GM18519 (cell line): ENCODE data around the gene SDC1.

Source experiments
- ATAC-seq: cut with Tn5 transposase; IDR thresholded peaks from one replicate; pipeline ENCODE4 v1.9.1; 2021; ENCODE audit warnings: mild to moderate bottlenecking, moderate library complexity; ENCODE audit not compliant: unreplicated experiment, low FRiP score

SDC1 gene

DNA sequence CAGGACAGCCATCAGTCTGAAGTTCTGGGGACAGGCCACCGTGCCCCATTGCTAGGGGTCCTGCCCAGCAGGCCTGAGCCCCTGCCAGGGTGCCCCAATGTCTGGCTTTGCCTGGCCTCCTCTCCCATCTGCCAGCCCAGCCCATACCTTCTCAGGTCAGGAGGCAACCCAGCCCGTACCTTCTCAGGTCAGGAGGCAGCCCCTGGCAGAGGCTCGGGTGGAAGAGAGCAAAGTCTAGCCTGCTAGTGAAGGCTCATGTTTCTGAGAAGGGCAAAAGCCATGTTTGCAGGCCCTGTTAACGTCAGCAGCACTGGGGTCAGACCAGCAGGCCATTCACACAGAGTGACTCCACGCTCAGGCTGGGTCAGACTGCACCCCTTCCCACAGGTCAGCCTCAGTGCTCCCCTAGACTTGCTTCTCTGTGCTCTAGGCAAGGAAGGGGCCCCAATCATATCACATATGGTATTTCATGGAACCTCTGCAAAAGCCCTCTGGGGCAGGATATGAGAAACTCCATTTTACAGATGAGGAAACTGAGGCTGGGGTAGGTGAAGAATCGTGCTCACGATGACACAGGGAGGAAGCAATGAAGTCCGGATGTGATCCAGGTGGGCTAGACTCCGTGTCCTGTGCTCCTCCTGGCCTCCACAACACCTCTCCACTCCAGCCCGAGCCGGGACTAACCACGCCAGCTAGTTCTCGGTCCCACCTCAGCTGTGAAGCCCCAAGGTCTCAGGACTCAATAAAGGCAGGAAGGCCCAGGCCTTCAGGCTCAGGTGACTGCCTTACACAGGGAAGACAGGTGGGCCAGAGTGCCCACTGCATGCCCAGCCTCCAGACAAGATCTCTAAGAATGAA is 9.5 kb downstream of the SDC1 start:
- ATAC-seq, result no peak

DNA sequence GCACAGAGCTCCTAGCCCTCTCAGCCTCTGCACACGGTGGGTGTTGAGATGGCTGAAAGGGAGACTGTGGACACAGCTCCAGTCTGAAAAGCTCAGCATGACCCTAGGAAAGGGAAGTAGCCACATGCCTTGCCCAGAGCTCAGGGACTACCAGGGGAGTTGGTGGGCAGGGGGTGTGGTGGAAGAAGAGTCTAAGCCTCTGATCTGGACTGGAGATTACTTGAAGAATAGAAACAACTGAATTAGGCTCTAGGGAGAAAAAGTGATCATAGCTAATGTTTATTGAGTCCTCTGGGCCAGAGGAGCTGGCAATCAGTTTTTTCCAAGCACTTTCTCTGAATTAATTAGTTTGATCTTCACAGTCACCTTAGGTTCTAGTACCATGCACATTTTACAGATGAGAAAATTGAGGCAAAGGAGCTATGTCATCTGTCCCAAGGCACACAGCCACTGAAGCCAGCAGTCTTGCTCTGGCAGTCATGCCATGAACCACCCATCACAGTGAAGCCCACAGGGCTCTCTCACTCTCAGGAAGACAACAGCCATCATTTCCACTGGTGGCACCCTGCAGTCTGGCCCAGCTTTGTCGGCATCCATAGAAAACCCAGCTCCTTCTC is 10.3 kb downstream of the SDC1 start:
- no peak for ATAC-seq

DNA sequence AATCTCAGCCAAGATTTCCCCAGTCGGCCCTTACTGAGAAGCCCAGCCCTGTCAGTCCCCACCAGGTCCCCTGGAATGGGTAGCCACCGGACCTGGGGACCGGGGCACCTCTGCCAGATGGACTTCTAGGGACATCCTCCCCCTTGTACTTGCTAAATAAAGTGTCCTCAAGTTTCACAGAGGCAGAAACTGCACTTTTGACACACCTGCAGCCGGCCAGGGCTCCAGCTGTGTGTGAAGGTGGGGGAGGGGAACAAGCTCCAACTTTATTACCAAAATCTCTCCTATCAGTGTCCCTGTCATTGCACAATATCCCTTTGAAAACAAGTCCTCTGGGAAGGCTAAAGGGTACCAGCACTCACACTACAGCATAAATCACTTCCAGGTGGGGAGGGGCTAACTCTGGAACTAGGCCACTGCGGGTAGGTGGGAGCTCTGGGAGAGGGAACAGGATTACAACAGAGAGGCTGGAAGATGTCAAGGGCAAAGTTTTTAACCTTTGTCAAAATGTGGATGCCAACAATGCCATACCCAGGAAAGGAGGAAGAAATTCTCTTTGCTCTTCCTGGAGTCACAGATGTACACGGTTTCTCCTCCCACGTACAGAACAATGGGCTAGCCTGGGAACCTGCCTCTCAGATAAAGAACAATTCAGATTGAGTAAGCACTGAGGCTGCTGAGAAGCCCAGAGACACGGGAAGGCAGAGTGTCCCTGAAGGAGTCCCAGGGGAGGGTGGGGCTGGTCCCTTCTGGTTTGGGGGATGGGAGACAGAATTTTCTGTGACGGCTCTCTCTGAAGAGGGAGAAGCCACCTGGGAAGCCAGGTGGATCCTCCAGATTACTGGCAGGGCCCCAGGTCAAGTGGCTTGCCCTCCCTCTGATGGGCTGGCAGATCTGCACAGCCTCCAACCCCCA is 11.0 kb downstream of the SDC1 start:
- no peak for ATAC-seq

DNA sequence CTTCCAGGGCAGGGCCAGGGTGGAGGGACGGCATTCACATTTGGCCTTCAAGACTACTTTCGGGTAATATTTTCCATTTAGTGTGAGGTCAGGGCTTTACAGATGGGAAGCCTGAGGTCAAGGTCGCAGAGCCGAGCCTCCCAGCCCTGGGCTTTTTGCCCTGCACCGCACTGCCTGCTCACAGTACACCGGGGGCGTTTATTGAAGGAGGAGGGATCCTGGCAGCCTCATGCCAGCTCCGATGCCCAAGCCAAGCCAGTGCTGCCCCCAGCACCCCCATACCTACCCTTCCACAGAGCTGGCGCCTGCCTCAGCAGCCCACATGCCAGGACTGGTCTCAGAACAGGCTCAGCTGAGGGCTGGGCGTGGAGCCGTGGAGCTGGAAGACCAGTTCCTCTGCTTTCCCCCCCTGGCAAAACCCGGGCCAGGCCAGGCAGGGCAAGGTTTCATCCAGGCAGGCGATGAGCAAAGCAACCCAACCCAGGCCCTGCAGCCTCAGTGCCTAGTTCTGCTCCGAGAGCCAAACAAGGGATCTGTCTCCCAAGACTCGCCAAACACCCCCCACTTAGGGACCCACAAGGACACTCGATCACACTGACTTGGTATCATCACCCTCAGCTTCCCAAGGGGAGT is 11.9 kb downstream of the SDC1 start:
- ATAC-seq, result no peak

DNA sequence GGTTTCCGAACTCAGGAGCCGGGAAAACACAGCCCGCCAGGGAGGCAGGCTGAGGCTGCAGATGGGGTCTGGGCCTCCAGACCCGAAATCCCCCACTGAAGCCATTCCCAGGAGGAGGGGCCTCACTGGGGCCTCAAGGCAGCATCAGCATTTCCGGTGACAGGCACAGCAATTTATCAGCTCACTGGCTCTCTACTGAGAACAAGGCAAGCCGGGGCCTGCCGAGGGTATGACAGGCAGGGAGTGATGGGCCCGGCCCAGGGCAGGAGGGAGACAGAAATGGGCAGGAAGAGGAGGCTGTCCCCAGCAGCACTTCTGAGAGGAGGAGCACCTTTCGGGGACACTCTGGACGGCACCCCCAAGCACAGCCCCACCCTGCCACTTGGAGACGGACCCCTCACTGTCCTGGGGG is 12.5 kb downstream of the SDC1 start:
- ATAC-seq, result peak; percentile 84

DNA sequence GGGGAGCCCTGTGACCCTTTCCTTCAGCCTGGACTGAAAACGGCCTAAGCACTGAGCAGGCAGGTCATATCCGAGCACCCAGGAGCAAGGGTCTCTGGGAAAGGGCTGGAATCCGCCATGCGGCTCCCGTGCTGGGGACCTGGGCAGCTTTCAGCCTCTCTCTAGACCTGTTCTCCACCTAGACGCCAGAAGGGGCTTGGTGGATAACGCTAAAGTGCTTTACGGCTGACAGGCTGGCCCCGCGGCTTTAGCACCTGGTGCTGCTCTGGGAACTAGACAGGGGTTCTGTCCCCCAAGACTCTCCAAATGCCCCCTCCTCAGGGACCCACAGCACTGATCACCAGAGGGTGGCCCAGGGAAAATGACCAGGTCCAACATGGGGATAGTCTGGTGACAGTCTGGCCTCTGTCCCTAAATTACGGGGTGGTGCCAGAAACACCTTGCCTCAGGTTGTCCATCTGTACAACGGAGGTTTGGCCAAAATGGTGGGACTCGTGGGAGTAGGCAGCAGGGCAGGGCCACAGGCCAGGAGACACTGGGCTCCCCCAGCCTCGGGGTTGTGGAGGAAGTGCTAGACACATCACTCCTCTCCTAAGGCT is 13.0 kb downstream of the SDC1 start:
- ATAC-seq, result no peak

DNA sequence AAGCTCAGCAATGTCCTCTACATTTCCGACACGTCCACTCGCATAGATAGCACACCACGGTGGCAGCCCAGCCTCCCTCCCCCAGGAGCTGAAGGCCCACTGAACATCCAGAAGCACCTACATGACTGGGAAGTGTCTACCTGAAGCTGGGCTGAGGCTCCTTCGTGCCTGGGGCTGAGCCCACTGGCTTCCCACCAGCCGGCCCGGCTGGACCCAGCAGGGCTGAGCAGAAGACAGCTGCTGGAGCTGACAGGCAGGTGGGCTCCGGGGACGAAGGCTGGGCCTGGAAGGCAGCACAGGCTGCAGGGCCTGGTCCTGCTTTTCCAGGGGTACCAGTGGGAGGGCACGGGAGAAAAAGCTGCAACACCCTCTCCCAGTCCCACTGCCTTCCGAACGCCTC is 13.5 kb downstream of the SDC1 start:
- no peak for ATAC-seq

DNA sequence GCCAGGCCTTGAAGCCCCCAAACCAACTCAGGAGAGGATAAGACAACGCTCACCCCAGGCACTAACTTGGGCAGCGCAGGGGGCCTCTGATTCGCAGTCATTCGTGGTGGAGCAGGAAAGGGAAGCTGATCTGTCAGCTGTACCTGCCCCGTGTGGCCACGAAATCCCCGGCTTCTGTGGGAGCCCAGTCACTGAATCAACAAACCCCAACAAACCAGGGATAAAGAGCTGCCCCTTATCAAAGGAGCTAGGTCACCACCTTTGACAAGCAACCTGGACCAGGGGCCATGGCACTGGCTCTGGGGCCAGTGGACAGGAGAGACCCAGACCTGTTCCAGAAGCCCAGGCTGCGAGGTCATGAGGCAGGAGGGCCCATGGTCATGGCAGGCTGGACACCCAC is 14.5 kb downstream of the SDC1 start:
- no peak for ATAC-seq

DNA sequence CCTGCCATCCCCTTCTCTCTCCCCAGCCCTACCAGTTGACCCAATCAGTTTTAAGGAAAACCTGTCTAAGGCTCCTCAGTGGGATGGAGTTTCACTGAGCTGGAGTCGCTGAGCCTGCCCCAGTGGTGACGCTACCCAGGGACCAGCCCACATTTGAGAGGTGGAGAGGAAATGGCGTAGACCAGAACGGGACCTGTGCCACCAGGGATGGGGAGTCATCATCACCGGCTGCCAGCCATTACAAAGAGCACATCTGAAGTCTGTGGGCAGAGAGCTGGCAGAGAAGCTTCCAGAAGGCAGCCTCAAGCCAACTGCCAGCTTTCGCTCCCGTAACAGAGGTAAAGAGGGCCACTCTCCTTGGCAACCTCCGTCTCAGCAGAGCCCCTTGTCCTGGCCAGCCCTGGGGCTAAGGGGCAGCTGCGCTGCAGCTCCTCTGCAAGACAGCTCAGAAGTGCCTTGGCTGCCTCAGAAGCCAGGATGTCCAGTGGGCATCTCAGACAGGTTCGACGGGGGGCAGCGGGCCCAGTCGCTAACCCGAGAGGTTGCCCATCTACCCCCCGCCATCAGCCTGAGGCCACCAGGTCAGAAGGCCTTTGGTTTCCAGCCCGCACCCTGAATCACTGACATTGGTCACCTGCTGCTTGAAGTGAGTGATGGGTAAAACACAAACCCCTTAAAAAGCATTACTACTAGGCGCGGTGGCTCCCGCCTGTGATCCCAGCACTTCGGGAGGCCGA is 15.4 kb downstream of the SDC1 start:
- no peak for ATAC-seq

DNA sequence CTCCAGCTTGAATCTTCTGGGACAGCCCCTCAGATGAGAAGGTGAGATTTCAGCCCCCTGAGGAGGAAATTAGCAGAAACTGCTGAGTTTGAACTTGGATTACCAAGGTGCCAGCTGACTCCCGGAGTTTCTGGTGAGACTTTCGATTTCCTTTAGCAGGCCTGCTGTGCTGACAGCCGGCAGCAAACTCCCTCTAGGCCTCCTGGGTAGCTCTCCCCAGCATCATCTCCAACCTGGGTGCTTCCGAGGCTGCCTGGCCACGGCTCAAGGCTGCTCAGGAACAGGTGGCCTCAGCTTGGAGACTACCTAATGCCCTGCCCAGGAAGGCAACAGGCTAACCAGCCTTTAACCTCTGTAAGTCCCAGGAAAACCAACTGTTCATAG is 16.5 kb downstream of the SDC1 start:
- ATAC-seq, result no peak

DNA sequence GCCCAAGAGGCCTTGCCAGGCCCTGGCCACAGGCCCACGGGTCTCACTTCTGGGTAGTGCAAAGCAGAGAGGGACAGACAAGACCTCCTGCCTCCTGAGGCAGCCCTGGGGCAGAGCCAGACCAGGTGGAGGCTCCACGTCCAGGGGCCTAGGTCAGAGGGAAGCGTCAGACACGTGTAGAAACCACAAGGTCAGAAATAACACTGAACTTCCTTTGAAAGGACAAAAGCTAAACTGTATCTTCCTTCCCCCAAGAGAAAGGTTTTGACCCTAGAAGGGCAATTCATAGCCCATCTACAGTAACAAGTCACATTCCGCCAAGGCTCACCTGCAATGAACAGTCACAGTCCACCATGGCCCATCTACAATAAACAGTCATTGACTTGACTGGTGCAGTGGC is 17.9 kb downstream of the SDC1 start:
- peak; percentile 45 for ATAC-seq

DNA sequence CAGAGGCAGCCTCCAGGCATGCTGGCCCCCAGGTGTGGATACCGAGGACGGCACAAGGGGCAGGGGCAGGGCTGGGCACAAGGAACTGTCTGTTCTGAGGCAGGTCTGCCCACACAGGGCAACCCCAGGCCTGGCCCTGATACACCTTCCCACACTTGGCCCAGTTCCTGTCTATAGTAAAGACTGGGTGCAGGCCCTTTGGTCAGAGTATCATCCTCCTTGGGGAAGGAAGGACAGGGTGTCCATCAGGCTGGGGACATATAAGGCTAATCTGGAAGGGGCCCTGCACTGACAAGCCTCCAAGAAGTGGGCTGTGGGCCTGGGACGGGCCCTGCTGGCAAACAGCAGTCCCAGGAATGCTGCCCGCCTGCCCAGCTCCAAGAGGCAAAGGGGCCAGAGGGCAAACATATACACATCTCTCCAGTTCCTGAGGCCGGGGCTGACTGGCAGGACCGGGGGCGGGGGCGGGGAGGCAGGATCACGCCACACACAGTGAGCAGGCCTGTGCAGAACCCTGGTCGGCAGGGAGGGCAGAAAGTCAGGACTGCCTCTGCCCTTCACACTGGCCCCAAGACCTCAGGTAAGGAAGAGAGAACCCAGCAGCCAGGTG is 18.9 kb downstream of the SDC1 start:
- no peak for ATAC-seq

DNA sequence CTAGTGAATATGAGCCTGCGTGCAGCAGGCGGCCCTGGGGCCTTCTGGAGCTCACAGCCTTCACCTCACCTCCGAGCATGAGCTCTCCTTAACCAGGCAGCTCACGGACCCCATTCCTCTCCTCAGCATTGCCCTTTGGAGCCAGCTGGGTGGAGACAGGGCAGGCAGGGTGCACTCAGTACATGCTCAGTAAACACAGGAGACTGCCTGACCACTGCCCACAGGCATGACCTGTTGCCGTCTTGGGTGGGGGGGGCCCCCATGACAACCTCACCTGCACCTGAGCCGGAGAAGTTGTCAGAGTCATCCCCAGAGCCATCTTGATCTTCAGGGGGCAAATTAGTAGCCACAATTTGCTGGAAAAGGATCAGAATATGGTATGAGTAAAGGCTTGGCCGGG is 19.9 kb downstream of the SDC1 start:
- no peak for ATAC-seq

DNA sequence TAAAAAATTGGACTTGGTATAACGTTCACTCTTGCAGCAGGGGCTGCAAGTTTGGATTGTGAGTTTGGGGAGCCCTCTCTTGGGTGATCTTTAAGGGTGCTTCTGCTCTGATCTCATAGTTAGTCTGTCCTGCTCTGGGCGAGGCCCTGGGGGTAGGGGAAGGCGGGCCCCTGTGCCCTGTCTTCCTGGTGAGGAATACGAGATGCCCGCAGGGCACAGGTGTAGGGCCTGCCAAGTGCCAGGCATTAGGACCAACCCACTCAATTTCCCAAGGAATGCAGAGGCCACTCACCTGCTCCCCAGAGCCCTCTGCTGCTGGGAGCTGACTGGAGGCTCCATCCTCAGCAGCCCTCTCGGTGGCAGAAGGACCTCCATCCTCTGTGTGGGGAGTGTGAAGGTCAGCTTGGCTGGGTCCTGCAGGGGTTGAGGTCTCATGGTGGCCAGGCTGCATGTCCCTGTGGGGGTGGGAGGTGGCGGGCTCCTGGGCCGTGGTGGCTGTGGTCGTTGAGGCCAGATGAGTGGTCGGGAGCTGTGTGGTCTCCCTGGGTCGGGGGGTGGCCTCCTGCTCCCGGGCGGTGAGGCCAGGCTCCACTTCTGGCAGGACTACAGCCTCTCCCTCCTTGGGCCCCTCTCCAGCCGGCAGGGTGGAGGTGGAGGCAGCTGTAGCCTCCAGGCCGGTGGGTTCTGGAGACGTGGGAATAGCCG is 21.3 kb downstream of the SDC1 start:
- ATAC-seq, result no peak

DNA sequence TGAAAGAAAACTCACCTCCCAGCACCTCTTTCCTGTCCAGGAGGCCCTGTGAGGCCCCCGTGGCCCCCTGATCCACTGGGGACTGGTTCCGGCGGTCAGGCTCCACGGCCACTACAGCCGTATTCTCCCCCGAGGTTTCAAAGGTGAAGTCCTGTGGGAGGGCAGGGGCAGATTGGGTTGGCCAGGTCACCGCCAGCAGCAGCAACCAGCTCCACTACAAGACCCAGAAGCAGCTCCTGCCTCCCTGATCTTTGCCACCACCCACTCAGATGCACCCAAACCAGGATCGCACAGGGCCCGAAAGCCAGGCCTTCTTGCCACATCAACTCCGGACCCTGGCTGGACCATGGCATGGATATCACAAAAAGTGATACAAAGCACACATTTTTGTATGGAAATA is 21.9 kb downstream of the SDC1 start:
- no peak for ATAC-seq

DNA sequence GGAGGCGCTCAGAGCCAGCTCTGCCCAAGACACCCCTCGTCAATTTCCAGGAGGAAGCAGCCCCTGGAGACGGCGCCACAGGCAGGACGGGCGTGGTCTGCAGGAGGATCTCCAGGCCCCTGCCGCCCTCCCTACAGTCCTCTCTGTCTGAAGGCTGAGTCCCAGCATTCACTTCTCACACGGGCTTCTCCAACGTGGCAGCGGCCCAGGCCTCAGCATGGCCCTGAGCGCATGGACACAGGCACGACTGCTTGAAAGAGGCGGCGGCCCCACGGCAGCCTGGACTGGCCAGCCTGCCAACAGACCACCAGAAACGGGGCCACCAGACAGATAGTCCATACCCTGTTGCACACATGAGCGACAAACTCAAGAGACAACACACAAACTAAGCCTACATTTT is 23.3 kb downstream of the SDC1 start:
- ATAC-seq, result no peak

DNA sequence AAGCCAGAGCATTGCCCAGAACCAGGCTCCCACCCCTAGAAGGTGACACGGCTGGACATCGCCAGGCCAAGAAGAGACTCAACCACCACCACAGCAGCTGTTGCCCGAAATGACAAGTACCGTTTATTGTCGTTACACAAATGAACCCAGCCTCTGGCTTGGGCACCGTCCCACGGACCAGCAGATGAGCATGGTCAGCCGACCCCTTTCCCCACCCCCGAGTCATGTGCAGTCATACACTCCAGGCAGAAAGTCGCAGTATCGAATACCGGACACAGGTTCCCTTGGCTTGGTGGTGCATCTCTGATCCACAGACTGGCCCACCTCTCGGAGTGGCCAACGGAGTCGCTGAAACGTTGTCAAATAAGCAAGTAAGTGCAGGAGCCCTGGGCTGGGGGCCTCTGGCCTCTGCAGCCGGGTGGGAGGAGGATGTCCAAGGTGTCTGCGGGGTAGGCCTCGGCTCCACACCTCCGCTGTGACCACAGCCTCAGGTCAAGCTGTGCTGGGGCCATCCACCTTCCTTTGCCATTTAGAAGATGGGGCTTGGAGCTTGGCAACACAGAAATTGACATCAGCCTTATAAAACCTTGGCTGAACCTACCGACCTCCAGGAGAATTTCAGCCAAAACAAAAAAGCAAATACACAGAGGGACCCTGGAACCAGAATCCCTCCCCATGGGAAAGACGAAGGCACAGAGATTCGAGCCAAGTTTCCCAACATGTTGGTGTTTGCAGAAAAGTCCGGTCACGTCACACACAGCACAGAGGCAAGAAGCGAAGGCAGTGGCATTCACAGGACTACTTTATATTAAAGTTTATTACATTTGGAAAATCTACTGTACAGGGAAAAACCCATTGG is 24.0 kb downstream of the SDC1 start:
- ATAC-seq, result no peak
